GM21619 (cell line): ENCODE measurements around the gene NIN.
A peak's percentile ranks its signal among the peaks of the same experiment; 100 is the strongest.

Experiments
- ATAC-seq: cut with Tn5 transposase; IDR thresholded peaks from one replicate; pipeline ENCODE4 v1.9.1; 2021; ENCODE audit not compliant: unreplicated experiment

Gene NIN

GRCh38 chr14:50763382-50764007 is 67.5 kb downstream of the NIN start:
- no peak for ATAC-seq

GRCh38 chr14:50762931-50763300 is 68.0 kb downstream of the NIN start:
- ATAC-seq: no peak

DNA sequence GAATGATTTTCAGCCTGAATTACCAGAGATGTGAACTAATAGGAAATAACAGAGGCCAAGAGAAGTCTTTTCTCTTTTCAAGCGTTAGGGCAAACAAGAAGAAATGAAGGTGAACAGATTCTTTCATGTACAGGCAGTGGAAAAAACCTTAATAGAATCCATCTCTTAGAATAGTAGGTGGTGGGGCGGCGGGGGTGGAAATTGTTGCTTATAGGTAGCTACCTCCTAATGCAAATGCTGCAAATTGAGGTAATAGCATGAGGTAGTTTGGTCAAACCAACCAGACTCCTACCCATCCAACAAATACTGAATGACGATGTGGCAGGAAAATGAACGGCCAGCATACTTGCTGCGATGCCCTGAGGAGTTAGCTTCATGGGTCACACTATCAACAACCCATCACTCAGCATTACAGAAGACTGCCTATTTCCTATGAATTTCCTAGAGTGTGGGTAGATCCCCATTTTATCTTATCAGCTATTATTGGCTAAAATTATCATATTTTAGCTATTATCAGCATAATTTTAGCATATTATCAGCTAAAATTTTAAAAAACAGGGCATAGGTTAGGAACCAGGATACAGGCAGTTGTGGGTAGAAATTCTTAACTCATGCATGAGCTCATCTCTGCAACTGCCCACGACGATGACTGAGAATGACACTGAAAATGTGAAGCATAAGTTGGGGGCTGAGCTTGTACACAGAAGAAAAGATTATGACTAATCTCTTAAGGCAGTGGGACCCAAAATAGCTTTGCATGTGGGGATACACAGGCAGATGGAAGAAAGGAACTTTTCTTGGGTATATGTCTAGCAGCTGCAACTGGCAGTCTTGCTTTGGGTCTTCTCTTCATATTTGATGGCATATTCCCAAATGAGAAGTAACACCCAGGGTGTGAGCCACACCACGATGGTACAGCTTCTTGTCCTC is 68.7 kb downstream of the NIN start:
- peak; percentile 85 for ATAC-seq

DNA sequence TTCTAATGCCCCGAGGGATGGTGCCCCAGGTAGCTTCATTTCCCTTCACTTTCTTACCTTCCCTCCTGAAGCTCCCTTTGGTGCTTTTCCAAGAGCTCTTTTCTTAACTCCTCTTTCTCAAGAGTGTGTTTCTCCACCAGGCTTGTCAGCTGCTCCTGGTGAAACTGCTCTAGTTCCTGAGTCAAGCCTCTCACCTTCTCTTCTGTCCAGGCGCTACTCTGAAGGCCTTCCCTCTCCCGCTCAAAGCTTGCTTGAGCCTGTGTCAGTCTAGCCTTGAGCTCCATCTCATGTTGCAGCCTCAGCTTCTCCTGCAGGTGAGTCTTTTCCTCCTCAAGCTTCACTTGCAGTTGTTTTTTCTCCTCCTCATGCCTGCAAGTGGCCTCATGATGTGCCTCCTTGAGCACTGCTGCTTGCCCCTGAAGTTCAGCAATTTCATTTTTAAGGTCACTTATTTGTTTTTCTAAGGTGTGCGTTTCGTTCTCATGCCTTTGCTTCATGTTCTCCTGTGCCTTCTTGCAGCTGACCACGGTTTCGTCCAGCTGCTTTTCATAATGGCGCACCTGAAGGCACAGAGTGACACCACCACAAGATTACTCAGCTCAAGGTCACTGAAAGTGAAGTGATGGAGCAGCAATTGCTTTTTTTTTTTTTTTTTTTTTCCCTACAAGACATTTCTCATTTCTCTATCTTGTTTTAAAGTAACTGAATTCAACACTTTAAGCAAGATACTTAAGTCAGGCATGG is 71.0 kb downstream of the NIN start:
- no peak for ATAC-seq

DNA sequence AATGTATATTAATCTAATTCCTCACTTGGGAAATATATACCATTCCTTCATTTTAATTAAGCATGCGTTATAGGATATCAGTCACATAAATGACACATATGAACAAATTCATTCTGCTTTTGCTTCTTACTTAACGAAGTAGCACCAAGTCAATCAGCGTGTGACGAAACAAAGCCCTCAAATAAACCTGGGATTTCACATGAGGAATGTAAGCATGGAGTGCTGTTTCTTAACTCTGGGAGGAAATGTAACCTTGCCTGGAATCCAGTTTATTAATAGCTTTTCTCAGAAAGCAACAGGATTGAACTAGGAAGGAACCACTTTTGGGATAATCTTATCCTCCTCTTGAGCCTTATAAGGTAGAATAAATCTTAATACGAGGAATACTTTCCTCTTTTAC is 72.0 kb downstream of the NIN start:
- no peak for ATAC-seq

GRCh38 chr14:50758305-50758704 is 72.7 kb downstream of the NIN start:
- ATAC-seq: no peak

DNA sequence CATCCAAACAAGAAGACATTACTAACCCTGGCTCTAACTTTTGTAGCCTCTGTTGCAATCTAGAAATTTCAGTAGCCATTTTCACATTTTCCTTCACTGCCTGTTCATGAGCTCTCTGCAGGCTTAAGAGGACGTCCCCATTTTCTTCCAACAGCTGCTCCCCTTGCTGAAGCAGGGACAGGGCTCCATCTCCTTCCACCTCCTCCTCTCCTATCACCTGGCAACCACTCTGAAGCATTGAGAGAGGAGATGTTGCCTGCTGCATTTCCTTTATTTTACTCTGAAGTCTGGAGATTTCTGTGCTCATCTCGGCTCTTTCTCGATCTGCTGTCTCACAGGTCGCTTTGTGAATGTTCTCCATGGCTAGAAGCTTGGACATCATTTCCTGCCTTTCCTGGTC is 73.3 kb downstream of the NIN start:
- ATAC-seq: no peak

DNA sequence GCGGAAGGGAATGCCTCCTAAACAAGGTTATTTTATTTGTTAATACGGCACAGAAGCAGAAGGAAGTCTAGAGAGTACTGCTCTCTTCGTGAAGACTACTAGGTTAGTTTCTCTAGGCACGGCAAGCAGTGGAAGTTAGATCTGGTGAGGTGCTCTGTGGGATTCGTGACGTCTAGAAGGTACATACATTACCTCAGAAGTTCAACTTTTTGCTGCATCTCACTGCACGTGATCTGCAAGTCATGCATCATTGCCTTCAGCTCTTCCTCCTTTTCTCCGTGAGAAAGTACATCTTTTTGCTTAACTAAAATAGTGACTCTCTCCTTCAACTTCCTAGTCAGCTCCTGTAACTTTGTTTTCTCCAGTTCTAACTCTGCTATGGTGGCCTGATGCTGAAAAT is 74.7 kb downstream of the NIN start:
- peak; percentile 51 for ATAC-seq

DNA sequence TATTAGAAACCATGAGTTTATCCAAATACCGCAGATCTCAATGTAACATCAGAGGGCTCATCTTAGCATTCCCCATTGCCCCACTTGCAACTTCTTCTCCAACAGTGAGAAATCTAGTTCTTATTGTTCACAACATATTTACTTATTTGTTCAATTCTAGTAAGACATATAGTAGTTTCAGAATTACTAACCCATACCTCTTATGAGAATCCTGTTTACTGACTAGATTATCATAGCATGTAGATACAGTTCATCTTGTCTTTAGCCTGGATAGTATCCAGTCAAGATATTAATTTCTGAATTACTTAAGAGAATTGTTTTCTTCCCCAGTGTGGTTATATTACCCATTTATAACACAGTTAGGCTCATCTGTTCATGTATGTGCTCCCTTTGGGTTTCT is 80.6 kb downstream of the NIN start:
- ATAC-seq: no peak

GRCh38 chr14:50745401-50746058 is 85.4 kb downstream of the NIN start:
- ATAC-seq: no peak

- no peak for ATAC-seq
Measured at GRCh38 chr14:50744231-50744630, 86.7 kb downstream of the NIN start.

DNA sequence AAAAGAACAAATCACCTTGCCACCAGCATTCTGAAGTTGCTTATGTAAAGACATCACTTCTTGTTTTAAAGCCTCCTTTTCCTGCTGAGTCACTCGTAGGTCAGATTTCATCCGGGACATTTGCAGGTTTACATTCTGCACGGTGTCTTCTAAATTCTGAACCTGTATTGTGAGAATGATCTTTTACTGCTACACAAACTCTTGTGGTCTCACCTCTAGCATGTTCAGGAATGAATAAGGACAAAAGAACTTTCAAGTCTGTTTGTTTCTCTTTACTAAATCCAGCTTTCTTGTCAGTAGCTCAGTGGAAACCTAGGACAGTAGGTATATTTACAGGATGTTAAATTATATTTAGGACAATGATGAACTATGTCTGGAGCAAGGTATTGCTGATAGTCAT is 89.4 kb downstream of the NIN start:
- ATAC-seq: no peak

DNA sequence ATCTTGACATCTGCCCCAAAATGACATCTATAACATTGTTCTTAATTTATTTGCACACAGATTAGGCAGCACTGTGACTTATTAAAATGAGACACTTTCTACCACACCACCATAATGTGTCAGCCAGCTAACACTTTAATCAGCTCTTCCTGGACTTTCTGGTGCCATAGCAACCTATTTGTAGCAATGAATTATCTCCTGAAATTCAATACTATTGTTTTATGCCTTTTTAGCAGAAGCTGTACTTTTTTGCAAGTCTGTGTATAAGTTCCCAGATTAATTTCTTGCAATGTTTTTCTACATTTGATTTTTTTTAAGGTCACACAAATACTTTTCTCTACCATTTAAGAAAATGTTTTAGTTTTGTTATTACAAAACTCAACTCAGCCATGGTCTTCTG is 90.1 kb downstream of the NIN start:
- ATAC-seq: no peak

DNA sequence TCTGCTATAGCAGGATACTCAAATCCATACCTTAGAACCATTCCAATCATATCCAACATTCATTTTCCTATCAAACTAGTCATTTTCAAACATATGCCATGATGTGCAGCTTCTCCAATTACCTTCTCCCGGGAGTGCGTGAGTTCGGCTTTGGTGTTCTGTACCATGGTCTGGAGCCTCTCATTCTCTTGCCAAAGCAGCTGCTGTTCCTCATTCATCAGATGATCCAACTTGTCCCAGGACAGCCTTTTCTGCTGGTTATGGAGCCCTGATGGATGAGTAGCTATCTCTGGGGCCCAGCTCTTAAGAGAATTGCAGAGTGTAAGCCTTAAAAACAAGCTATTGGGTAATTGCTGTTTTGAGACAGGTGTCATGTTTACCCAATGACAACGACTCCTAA is 91.8 kb downstream of the NIN start:
- ATAC-seq: no peak

GRCh38 chr14:50736932-50737419 is 94.0 kb downstream of the NIN start:
- peak; percentile 89 for ATAC-seq

DNA sequence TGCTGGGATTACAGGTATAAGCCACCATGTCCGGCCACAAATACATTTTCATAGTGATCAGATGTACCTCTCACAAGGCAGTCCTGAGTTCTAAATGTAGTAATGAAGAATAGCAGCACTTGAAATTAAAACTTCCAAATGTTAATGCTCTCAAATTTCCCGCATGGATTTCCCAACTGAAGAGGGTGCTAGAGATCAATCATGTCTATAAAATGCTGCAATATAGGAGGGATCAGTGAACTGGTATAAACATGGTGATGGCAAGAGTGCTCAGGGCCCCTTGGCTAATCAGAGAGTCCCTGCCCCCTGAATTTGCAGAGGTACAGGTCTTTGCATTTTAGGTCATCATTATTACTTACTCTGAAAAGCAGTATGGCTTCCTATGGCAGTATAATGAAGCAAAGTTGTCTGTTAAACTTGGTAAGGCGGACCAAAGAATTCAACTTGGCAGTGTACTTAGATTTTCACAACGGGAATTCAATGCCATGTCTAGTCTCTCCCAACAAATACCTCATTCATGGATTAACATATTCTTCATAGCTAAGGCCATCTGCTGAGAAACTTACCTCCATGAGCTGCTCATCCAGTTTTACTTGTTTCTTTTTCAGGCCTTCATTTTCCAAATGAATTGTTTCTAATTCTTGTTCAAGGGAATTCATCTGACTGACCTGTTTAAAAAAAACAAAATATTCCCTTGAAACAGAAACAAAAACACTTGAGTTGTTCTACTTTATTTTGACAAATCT is 95.8 kb downstream of the NIN start:
- ATAC-seq: no peak

DNA sequence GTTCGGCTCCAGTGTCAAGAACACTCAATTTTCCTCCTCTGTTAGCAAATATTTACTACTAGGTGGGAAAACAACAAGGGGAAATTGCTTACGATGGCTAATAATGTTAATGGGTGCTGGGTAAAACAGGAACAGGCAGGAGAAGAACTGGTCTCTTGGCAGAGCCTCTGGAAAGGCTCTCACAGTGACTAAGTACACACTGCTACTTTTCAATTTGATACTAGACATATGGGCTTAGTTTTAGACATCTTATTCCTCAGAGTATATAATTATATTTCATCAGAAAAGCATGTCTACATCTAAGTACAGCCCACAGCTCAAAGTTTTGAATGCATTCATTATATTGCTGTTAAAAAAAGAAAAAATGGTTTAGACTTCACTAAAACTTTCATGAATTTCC is 97.5 kb downstream of the NIN start:
- no peak for ATAC-seq

DNA sequence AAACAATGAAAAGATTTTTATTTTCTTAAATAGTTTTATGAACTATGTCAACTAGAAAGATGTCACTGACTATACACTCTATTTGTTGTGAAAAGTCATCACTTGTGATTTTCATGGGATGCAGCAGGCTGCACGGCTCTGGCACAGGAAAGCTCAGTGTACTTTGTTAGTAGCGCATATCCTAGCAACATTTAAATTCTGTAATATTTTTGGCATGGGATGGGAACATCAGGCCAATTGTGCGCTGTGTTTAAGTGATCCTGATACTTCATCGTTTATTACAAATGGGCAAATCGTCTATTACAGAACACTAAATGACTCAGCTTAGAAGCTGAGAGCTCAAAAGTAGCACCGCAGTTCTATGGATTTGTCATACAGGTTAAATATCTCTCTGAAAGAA is 102.1 kb downstream of the NIN start:
- ATAC-seq: no peak

- no peak for ATAC-seq
Measured at GRCh38 chr14:50726372-50727107, 104.4 kb downstream of the NIN start.

DNA sequence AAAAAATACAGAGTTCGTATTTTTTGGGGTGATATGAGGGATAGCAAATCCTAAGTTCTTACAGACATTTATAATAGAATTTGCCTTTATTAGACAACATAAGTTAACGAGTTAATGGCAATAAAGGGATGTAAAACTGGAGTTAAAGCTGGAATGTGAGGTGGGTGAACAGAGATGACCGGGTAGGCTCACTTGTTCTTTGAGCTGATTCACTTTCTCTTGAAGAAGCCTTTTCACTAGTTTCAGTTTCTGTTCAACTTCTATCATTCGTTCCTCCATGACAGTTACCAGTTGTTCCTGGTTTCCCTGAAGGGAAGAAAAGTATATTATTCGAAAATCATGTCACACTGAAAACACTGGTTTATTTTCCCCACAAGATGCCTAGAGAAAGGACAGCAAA is 105.2 kb downstream of the NIN start:
- ATAC-seq: no peak
